MM.1S (cell line): ENCODE data around the gene NAGPA.
A peak's percentile ranks its signal among the peaks of the same experiment; 100 is the strongest.

Experiments used
- EZH2 ChIP-seq: fragments of 300-600 bp; sonication (generic); optimal IDR thresholded peaks from 2 replicates; pipeline ENCODE3; 2017; ENCODE audit warnings: low read depth, mild to moderate bottlenecking, antibody characterized with exemption, low read length, mixed read lengths
- EZH2phosphoT487 ChIP-seq: fragments of 300-600 bp; sonication (generic); IDR thresholded peaks from 2 replicates; pipeline ENCODE4 v1.6.1; 2018; ENCODE audit warnings: antibody characterized with exemption, low read length
- TF ChIP-seq, protein P1 (sequence below): fragments of 300-600 bp; sonication (generic); IDR thresholded peaks from 2 replicates; pipeline ENCODE4 v1.5.1; 2016; ENCODE audit warnings: antibody characterized with exemption, low read length, mixed read lengths

- TF ChIP-seq, protein P1, sequence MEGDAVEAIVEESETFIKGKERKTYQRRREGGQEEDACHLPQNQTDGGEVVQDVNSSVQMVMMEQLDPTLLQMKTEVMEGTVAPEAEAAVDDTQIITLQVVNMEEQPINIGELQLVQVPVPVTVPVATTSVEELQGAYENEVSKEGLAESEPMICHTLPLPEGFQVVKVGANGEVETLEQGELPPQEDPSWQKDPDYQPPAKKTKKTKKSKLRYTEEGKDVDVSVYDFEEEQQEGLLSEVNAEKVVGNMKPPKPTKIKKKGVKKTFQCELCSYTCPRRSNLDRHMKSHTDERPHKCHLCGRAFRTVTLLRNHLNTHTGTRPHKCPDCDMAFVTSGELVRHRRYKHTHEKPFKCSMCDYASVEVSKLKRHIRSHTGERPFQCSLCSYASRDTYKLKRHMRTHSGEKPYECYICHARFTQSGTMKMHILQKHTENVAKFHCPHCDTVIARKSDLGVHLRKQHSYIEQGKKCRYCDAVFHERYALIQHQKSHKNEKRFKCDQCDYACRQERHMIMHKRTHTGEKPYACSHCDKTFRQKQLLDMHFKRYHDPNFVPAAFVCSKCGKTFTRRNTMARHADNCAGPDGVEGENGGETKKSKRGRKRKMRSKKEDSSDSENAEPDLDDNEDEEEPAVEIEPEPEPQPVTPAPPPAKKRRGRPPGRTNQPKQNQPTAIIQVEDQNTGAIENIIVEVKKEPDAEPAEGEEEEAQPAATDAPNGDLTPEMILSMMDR: 0 out of 2 replicates have a peak, but pooled peaks have one; percentile 8
- no peak for TF ChIP-seq EZH2
- TF ChIP-seq EZH2phosphoT487: no peak
These were observed 8.5 kb downstream of the NAGPA start for GRCh38 chr16:5025171-5025632.
